Right lobe of liver (tissue), 6 donors: ENCODE data around the gene SEMA4D. TPM values are rescaled to one million over a fixed set of nuclear protein-coding genes. Genes with fewer than 3 reads are reported as not detected.

ENCODE experiments used
- ATAC-seq, 4 donors: fragments of 200-7000 bp; cut with Tn5 transposase; one replicate each; pipeline ENCODE4 v1.9.1; 2020; ENCODE audit warnings: mild to moderate bottlenecking in 4 of 4, moderate library complexity in 4 of 4
- DNase-seq, 3 donors: peaks; one replicate each; pipeline ENCODE4 v3.0.0-alpha.2; 2020
- H3K27ac ChIP-seq, 3 donors: fragments of 200-600 bp; one replicate each; pipeline ENCODE4 v1.8.0; 2022
- H3K27me3 ChIP-seq, 2 donors: fragments of 200-600 bp; one replicate each; pipeline ENCODE4 v1.8.0; 2022
- H3K36me3 ChIP-seq, 4 donors: fragments of 200-600 bp; sonication (generic) in 1 of 4; one replicate each; pipeline versions ENCODE4 v1.5.1 to v1.8.0; 2017 to 2022; ENCODE audit warnings: control low read depth in 1 of 4
- H3K4me1 ChIP-seq, 4 donors: fragments of 200-600 bp; sonication (generic) in 1 of 4; one replicate each; pipeline versions ENCODE4 v1.5.1 to v1.8.0; 2017 to 2022; ENCODE audit warnings: control low read depth in 1 of 4
- H3K4me3 ChIP-seq, 3 donors: fragments of 200-600 bp; one replicate each; pipeline ENCODE4 v1.8.0; 2022
- H3K9me3 ChIP-seq, 4 donors: fragments of 200-600 bp; sonication (generic) in 1 of 4; one replicate each; pipeline versions ENCODE4 v1.5.1 to v1.8.0; 2017 to 2022; ENCODE audit warnings: control low read depth in 1 of 4
- POLR2A ChIP-seq: fragments of 450-650 bp; IDR thresholded peaks from one replicate; pipeline ENCODE4 v1.6.1; 2017; ENCODE audit warnings: antibody characterized with exemption, mild to moderate bottlenecking
- WGBS: methylation state at CpG from one replicate; pipeline ENCODE4 v1.1.6; 2018; ENCODE audit warnings: low coverage, low lambda C conversion rate; ENCODE audit not compliant: insufficient coverage; ENCODE audit errors: missing lambda C conversion rate; 5-methylcytosine and 5-hydroxymethylcytosine counted together
- intact Hi-C, 2 donors: fragments of 100-400 bp; cut with DNase I; formaldehyde crosslinking; loops; one replicate each; pipeline versions ENCODE4 v1.11.2 to v1.14.1; 2022
- total RNA-seq, 6 experiments: library from RNA; depleted of rRNA in 2 of 6; stranded (reverse); fragments of >200 nt in 2 of 6; fragmentation: NEBNext Ultra II Directional in 3 of 6; extraction: Animal tissue kit (Norgen Biotek cat#: 25700) in 3 of 6; gene quantifications; one replicate each; pipeline versions ENCODE4 v1.1.0 to v1.2.4, GENCODE V29; 2016 to 2023
- TF ChIP-seq, protein P1 (sequence below), 4 donors: fragments of 200-600 bp in 3 of 4; fragments of 450-650 bp in 1 of 4; IDR thresholded peaks; one replicate each; pipeline versions ENCODE4 v1.5.1 to v1.8.0; 2016 to 2022; ENCODE audit warnings: antibody characterized with exemption in 4 of 4, mild to moderate bottlenecking in 2 of 4
- donor health status: DM: no; HTN: yes; CAD: no.
- donor health status: DM: no; HTN: no; CAD: no.
- donor health status: DM: no; HTN: no; CAD: no.
- donor health status: DM: no; HTN: yes; CAD: no.
- donor health status: DM: no; HTN: yes; CAD: no.

SEMA4D gene
- total RNA-seq, 6 experiments from 2014 or later: 2.0 to 7.5 (median 3.5) TPM

DNA sequence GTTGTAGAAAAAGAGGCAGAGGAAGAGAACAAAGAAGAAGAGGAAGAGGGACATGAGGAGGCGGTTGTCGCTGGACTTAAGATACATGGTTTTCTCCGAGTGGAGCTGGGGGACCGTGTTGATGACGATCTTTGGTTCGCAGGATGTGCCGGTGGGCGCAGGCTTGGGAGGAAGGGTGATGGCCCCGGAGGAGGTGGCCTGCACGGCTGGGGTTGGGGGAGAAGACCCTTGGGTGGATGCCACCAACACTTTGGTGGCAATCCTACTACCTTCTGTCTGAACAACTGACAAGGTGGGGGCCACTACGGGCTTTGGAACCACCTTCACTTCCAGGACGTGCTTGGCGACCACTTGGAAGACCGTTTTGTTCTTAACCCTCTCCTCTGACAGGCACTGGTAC, 118.9 kb downstream of the SEMA4D start:
- Histone ChIP-seq H3K4me1 (no peaks in the 10 kb centered on the region), H3K4me3 (no peak overlapping the region), H3K36me3 (no peaks in the 10 kb centered on the region), H3K9me3 (no peaks in the 10 kb centered on the region), H3K27me3 (no peaks in the 10 kb centered on the region), H3K27ac (no peak overlapping the region)
- DNase-seq: no peak
- TF ChIP-seq POLR2A: no peak
- TF ChIP-seq, protein P1, sequence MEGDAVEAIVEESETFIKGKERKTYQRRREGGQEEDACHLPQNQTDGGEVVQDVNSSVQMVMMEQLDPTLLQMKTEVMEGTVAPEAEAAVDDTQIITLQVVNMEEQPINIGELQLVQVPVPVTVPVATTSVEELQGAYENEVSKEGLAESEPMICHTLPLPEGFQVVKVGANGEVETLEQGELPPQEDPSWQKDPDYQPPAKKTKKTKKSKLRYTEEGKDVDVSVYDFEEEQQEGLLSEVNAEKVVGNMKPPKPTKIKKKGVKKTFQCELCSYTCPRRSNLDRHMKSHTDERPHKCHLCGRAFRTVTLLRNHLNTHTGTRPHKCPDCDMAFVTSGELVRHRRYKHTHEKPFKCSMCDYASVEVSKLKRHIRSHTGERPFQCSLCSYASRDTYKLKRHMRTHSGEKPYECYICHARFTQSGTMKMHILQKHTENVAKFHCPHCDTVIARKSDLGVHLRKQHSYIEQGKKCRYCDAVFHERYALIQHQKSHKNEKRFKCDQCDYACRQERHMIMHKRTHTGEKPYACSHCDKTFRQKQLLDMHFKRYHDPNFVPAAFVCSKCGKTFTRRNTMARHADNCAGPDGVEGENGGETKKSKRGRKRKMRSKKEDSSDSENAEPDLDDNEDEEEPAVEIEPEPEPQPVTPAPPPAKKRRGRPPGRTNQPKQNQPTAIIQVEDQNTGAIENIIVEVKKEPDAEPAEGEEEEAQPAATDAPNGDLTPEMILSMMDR (IDR thresholded peaks at IDR 0.05): no peak
- WGBS: 95% methylated on average over 9 of the region's 14 CpGs
- no peak for ATAC-seq
- intact Hi-C loops: no loop called here

DNA sequence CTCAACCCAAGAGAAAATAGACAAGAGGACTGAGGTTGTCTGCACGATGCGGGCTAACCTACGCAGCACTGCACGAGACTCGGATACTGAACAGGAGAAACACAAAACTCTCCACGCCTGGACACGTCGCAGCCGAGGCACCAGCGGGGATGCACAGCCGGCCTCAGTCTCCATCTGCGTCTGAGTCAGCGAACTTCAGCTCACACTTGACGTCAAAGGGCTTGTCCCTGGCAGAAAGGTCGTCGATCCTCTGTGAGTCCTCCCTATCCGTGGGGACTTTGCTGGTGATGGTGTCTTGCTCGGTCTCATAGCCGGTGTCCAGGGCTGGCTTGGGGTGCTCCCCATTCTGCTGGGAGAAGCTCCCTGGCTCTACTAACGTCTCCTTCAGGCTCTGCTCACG, 119.4 kb downstream of the SEMA4D start:
- TF ChIP-seq, protein P1 (IDR thresholded peaks at IDR 0.05): no peak
- TF ChIP-seq POLR2A: no peak
- intact Hi-C loops: no loop called here
- no peak overlapping the region for H3K27ac ChIP-seq
- ATAC-seq (no peak), DNase-seq (no peak)
- H3K4me1 ChIP-seq: no peaks in the 10 kb centered on the region
- H3K36me3 ChIP-seq: no peaks in the 10 kb centered on the region
- no peaks in the 10 kb centered on the region for H3K9me3 ChIP-seq
- no peaks in the 10 kb centered on the region for H3K27me3 ChIP-seq
- H3K4me3 ChIP-seq: no peak overlapping the region
- 80% methylated on average over 8 of the region's 21 CpGs for WGBS

DNA sequence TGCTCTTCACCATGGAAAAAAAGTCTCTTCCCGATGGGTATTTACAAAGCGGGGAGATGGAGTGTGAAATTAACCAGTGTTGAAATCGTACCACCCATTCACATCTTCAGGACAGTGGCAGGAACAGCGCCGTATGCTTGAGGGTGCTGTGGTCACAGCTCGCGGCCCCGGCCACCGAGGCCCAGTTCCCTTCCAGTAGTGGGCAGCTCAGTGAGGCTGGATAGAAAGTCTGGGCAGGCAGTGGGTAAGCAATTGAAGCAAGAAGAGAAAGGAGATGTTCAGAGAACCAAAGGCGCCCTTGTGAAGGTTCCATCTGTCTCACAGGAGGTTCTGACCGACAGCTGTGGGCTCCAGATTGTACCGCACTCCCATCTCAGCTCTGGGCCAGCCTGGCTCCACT, 120.5 kb downstream of the SEMA4D start:
- intact Hi-C loops: no loop called here
- no peak overlapping the region for H3K27ac ChIP-seq
- 89% methylated on average over 7 of the region's 12 CpGs for WGBS
- ATAC-seq (no peak), DNase-seq (no peak)
- no peaks in the 10 kb centered on the region for H3K4me1 ChIP-seq
- no peaks in the 10 kb centered on the region for H3K36me3 ChIP-seq
- no peaks in the 10 kb centered on the region for H3K9me3 ChIP-seq
- no peaks in the 10 kb centered on the region for H3K27me3 ChIP-seq
- TF ChIP-seq, protein P1 (IDR thresholded peaks at IDR 0.05): no peak
- TF ChIP-seq POLR2A: no peak
- H3K4me3 ChIP-seq: no peak overlapping the region

DNA sequence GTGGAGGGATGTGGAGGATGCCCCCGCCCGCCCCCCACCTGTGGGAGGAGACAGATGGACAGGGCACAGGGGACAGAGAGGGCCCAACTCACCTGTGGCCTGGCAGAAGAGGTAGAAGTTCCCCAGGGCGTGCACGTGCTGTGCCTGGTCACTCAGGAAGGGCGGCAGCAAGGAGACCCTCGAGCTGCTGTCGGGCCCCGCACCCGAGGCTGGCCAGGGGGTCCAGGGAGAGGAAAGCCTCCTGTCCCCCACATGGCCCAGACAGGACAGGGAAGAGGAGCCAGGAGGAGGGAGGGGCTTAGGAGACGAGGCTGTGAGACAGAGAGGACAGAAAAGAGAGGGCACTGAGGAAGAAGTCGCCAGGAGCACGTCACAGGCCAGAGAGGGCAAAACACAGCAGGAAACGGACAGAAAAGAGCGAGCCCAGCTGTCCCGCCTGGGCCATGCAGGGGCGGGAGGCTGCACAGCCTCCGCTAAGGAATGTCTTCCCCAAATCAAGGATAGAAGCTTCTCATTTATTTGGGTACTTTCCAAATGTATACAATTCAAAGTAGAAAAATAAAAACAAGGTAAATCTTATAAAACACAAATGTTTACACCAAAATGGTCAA, 121.1 kb downstream of the SEMA4D start:
- intact Hi-C loops: no loop called here
- DNase-seq (no peak), ATAC-seq (peak in 3 of 4 donors; percentile 7 to 19 (median 11))
- H3K27ac ChIP-seq: no peak overlapping the region
- no peak for TF ChIP-seq POLR2A
- no peaks in the 10 kb centered on the region for H3K9me3 ChIP-seq
- no peaks in the 10 kb centered on the region for H3K27me3 ChIP-seq
- 77% methylated on average over 14 of the region's 17 CpGs for WGBS
- H3K4me3 ChIP-seq: no peak overlapping the region
- H3K36me3 ChIP-seq: no peaks in the 10 kb centered on the region
- H3K4me1 ChIP-seq: no peaks in the 10 kb centered on the region

DNA sequence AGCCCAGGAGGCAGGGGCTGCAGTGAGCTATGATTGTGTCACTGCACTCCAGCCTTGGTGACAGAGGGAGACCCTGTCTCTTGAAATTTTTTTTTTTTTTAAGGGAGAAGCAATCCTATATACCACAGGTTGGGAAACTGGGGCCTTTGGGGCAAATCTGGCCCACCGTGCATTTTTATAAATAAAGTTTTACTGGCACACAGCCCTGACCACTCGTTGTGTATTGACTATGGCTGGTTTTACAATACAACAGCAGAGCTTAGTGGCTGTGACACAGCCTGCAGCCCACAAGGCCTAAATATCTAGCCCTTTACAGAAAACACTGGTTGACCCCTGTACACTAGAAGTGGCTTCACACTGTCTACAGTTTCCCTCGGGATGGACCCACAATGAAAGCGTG, 121.6 kb downstream of the SEMA4D start:
- intact Hi-C loops: no loop called here
- ATAC-seq (no peak), DNase-seq (no peak)
- no peaks in the 10 kb centered on the region for H3K27me3 ChIP-seq
- no peaks in the 10 kb centered on the region for H3K36me3 ChIP-seq
- 100% methylated on average over 4 of the region's 4 CpGs for WGBS
- no peak overlapping the region for H3K27ac ChIP-seq
- no peaks in the 10 kb centered on the region for H3K4me1 ChIP-seq
- no peak for TF ChIP-seq POLR2A
- TF ChIP-seq, protein P1 (IDR thresholded peaks at IDR 0.05): no peak
- no peak overlapping the region for H3K4me3 ChIP-seq
- no peaks in the 10 kb centered on the region for H3K9me3 ChIP-seq
